Activated CD4-positive, alpha-beta T cell treated with anti-CD3 and anti-CD28 coated beads for 36 hours (primary cell): ENCODE measurements around the gene CLCN1. TPM values are rescaled to one million over a fixed set of nuclear protein-coding genes. Genes with fewer than 3 reads are reported as not detected.

ENCODE experiments used
- ATAC-seq: fragments of 200-7000 bp; cut with Tn5 transposase; one replicate; pipeline ENCODE4 v1.10.0; 2021; ENCODE audit warnings: mild to moderate bottlenecking, moderate library complexity
- CTCF ChIA-PET: fragments of 350-600 bp; sonication (Branson Sonifier 250); formaldehyde crosslinking; loops from one replicate; lab custom pipeline; 2021; ENCODE audit warnings: antibody characterized with exemption; lab: Charles Lee
- POLR2A ChIA-PET: fragments of 350-600 bp; sonication (Branson Sonifier 250); formaldehyde crosslinking; loops from one replicate; lab custom pipeline; 2021; ENCODE audit warnings: antibody characterized with exemption, inconsistent platforms; lab: Charles Lee
- DNase-seq: peaks from one replicate; pipeline ENCODE4 v3.0.0-alpha.2; 2020
- H3K27ac Mint-ChIP-seq: one replicate; pipeline ENCODE4 v1.8.0; 2021; ENCODE audit warnings: mixed read lengths
- H3K27me3 Mint-ChIP-seq: one replicate; pipeline ENCODE4 v1.8.0; 2021; ENCODE audit warnings: mixed read lengths
- H3K36me3 Mint-ChIP-seq: one replicate; pipeline ENCODE4 v1.8.0; 2021; ENCODE audit warnings: low read depth, mixed read lengths
- H3K4me1 Mint-ChIP-seq: one replicate; pipeline ENCODE4 v1.8.0; 2021; ENCODE audit warnings: mixed read lengths
- H3K4me3 Mint-ChIP-seq: one replicate; pipeline ENCODE4 v1.8.0; 2021; ENCODE audit warnings: mild to moderate bottlenecking, moderate library complexity, mixed read lengths
- H3K9me3 Mint-ChIP-seq: one replicate; pipeline ENCODE4 v1.8.0; 2021; ENCODE audit warnings: low read depth, mixed read lengths
- intact Hi-C, 2 experiments: fragments of 100-400 bp; cut with DNase I in 1 of 2; cut with micrococcal nuclease in 1 of 2; formaldehyde crosslinking; loops; one replicate each; pipeline versions ENCODE4 v1.14.2 to v1.15.1; 2022 to 2024; cut with DNase I, micrococcal nuclease
- total RNA-seq, 2 experiments: library from RNA; stranded (reverse); gene quantifications; one replicate each; pipeline ENCODE4 v1.2.3, GENCODE V29; 2021

Gene CLCN1
- total RNA-seq, 2 experiments from 2014 or later = 0.07 to 0.09 TPM

DNA sequence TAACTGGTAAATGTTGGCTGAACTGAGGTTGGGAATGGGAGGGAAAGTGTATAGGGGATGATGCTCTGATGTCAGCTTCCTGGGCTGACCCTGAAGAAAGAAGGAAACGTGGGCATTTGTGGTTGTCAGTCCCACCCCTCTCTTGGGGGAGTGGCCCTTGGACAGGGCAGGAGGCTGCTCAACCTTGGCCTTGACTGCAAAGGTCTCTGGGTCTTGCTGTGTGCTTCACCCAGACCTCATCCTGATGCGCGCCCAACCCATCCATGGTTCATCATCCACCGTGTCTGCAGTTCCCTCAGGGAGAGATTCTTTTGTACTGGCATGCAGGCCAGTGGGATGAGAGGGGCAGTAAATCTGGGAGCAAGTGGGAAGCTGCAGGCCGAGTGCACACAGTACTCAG lies 60.5 kb downstream of the CLCN1 start:
- intact Hi-C loops = no loop called here
- ATAC-seq (no peak), DNase-seq (no peak)
- H3K36me3 Mint-ChIP-seq = no peaks in the 10 kb centered on the region
- H3K4me3 Mint-ChIP-seq = no peak overlapping the region
- H3K4me1 Mint-ChIP-seq = peaks cover 67% of the 10 kb centered on the region
- CTCF ChIA-PET = interaction anchor here (0.6 to 1.7 kb wide), 4 partner anchors 38 to 161 kb away, joined by 3 to 8 read pairs (median 4); no protein-coding TSS in a partner anchor
- peak overlapping the region; percentile 35 for H3K27ac Mint-ChIP-seq
- H3K9me3 Mint-ChIP-seq = no peaks in the 10 kb centered on the region
- POLR2A ChIA-PET = no interaction called here
- no peaks in the 10 kb centered on the region for H3K27me3 Mint-ChIP-seq

DNA sequence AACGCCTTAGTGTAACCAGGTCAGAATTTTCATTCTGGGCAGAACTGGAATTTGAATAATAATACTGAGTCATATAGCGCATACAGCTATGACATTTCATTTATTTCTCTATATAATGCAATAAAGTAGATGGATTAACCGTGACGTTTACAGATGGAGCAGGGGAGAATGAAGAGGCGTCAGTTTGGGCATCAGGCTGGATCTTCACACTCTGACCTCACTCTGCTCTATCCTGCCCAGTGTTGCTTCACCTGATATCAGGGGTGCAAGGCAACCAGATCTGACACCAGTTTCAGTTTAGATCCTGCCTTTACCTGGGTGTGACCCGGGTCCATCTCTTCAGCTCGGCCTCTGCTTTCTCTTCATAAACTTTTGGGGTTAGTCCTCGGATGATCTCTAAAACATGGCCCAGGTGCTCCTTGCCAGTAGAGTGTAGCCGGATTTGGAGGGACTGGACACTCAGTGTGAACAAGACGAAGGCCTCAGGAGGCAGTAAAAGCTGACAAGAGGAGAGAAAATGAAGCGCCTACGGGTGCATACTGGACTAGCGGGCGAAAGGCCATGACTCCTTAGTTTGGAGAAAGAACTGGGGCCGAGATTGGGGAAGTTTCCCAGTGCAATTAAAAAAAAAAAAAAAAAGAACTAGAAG lies 63.8 kb downstream of the CLCN1 start:
- DNase-seq = peak; percentile 32
- Mint-ChIP-seq H3K4me3 (peak overlapping the region; percentile 82), H3K27ac (peak overlapping the region; percentile 89), H3K4me1 (peaks cover 44% of the 10 kb centered on the region), H3K9me3 (no peaks in the 10 kb centered on the region), H3K36me3 (peaks cover 5% of the 10 kb centered on the region), H3K27me3 (no peaks in the 10 kb centered on the region)
- peak; percentile 1 for ATAC-seq
- CTCF ChIA-PET = interaction anchor here (0.6 to 3.3 kb wide), 22 partner anchors 11 to 538 kb away, joined by 3 to 19 read pairs (median 4); no protein-coding TSS in a partner anchor
- intact Hi-C loops = loop anchor here (1.0 to 10.0 kb wide), 12 partner anchors 17 to 575 kb away; partner anchors contain the start of genes EPHA1 (in 2 of the 2), CASP2 (in 1 of the 2), FAM131B (in 1 of the 2) and TCAF1 (in 1 of the 2)
- POLR2A ChIA-PET = interaction anchor here (0.6 to 1.3 kb wide), 5 partner anchors 16 to 572 kb away, joined by 3 to 7 read pairs (median 3); no protein-coding TSS in a partner anchor

DNA sequence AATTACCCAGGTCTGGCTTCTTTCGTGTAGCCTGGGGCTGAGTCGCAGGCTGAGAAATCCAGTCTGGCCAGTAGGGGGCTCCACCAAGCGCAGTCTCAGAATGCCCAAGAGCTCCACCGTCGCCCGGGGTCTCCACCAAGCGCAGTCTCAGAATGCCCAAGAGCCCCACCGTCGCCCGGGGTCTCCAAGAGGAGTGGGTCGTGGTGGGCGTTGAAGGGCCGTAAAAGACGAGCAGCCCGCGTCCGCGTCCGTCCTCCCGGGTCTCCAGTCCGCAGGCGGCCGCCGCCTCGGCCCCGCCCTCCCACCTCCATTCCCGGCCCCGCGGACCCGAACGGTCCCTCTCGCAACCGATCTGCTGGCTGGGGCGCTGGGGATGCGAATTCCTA lies 64.3 kb downstream of the CLCN1 start:
- POLR2A ChIA-PET = interaction anchor here (0.6 to 1.3 kb wide), 4 partner anchors 16 to 572 kb away, joined by 3 to 7 read pairs (median 3); no protein-coding TSS in a partner anchor
- peak overlapping the region; percentile 82 for H3K4me3 Mint-ChIP-seq
- H3K9me3 Mint-ChIP-seq = no peaks in the 10 kb centered on the region
- H3K4me1 Mint-ChIP-seq = peaks cover 39% of the 10 kb centered on the region
- H3K36me3 Mint-ChIP-seq = peaks cover 5% of the 10 kb centered on the region
- CTCF ChIA-PET = interaction anchor here (0.5 to 3.3 kb wide), 21 partner anchors 11 to 539 kb away, joined by 3 to 19 read pairs (median 4); no protein-coding TSS in a partner anchor
- peak; percentile 93 for DNase-seq
- intact Hi-C loops = loop anchor here (1.0 to 10.0 kb wide), 12 partner anchors 18 to 575 kb away; partner anchors contain the start of genes EPHA1 (in 2 of the 2), CASP2 (in 1 of the 2), FAM131B (in 1 of the 2) and TCAF1 (in 1 of the 2)
- H3K27me3 Mint-ChIP-seq = no peaks in the 10 kb centered on the region
- H3K27ac Mint-ChIP-seq = peak overlapping the region; percentile 89
- peak; percentile 57 for ATAC-seq

- peaks cover 33% of the 10 kb centered on the region for H3K4me1 Mint-ChIP-seq
- CTCF ChIA-PET = interaction anchor here (0.5 to 3.3 kb wide), 16 partner anchors 12 to 120 kb away, joined by 3 to 19 read pairs (median 4); no protein-coding TSS in a partner anchor
- H3K27me3 Mint-ChIP-seq = no peaks in the 10 kb centered on the region
- peak within 1 kb of the TSS; percentile 89 for H3K27ac Mint-ChIP-seq
- no peaks in the 10 kb centered on the region for H3K9me3 Mint-ChIP-seq
- intact Hi-C loops = loop anchor here (1.0 to 10.0 kb wide), 12 partner anchors 19 to 576 kb away; partner anchors contain the start of genes CASP2 (in 2 of the 2), EPHA1 (in 2 of the 2), FAM131B (in 1 of the 2) and TCAF1 (in 1 of the 2)
- ATAC-seq (peak; percentile 79), DNase-seq (peak; percentile 94)
- H3K36me3 Mint-ChIP-seq = peaks cover 5% of the 10 kb centered on the region
- peak within 1 kb of the TSS; percentile 82 for H3K4me3 Mint-ChIP-seq
- POLR2A ChIA-PET = interaction anchor here (0.6 to 1.3 kb wide), 3 partner anchors 15 to 134 kb away, joined by 3 to 7 read pairs (median 3); no protein-coding TSS in a partner anchor
Measured at GRCh38 chr7:143380646-143381426, 64.9 kb downstream of the CLCN1 start, which contains the start of gene ZYX. Gene ZYX, plus strand, starts transcription at chr7:143381345. Its CDS starts 227 bp downstream, at chr7:143381572.

GRCh38 chr7:143381427-143382125 lies 65.7 kb downstream of the CLCN1 start:
- no peaks in the 10 kb centered on the region for H3K27me3 Mint-ChIP-seq
- no peaks in the 10 kb centered on the region for H3K9me3 Mint-ChIP-seq
- ChIA-PET POLR2A (no interaction called here), CTCF (interaction anchor here (1.1 kb wide), 1 partner anchor 25 kb away, joined by 4 read pairs; no protein-coding TSS in a partner anchor)
- H3K4me1 Mint-ChIP-seq = peaks cover 26% of the 10 kb centered on the region
- peak; percentile 51 for DNase-seq
- peaks cover 5% of the 10 kb centered on the region for H3K36me3 Mint-ChIP-seq
- peak; percentile 0 for ATAC-seq
- H3K27ac Mint-ChIP-seq = peak overlapping the region; percentile 30
- peak overlapping the region; percentile 82 for H3K4me3 Mint-ChIP-seq
- intact Hi-C loops = loop anchor here (1.0 to 10.0 kb wide), 8 partner anchors 27 to 577 kb away; partner anchors contain the start of genes CASP2 (in 1 of the 2), EPHA1 (in 1 of the 2) and TCAF1 (in 1 of the 2)

DNA sequence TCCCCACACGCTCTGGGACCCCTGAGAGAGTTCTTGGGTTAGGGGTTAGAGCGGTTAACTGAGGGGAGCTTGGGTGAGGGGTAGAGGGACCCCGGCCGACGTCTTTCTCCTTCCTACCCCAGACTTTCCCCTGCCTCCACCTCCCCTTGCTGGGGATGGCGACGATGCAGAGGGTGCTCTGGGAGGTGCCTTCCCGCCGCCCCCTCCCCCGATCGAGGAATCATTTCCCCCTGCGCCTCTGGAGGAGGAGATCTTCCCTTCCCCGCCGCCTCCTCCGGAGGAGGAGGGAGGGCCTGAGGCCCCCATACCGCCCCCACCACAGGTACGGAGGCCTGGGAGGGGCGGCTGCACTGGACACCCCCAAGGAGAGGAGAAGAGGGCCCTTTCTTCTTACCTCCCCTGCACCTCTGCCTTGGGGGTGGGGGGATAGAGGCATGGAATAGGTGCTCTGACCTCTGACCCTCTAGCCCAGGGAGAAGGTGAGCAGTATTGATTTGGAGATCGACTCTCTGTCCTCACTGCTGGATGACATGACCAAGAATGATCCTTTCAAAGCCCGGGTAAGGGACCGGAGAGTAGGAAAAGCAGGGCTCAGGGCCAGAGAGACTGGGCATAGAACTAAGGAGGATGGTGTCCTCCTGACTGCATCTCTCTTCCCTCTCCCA lies 66.3 kb downstream of the CLCN1 start:
- peak overlapping the region; percentile 30 for H3K27ac Mint-ChIP-seq
- H3K27me3 Mint-ChIP-seq = no peaks in the 10 kb centered on the region
- POLR2A ChIA-PET = interaction anchor here (0.6 kb wide), 1 partner anchor 73 kb away, joined by 3 read pairs; no protein-coding TSS in a partner anchor
- CTCF ChIA-PET = interaction anchor here (1.1 kb wide), 1 partner anchor 24 kb away, joined by 4 read pairs; no protein-coding TSS in a partner anchor
- H3K36me3 Mint-ChIP-seq = peaks cover 5% of the 10 kb centered on the region
- intact Hi-C loops = loop anchor here in 1 of 2 experiments (5.0 to 10.0 kb wide), 3 partner anchors 35 to 577 kb away; no protein-coding TSS in a partner anchor
- peak overlapping the region; percentile 82 for H3K4me3 Mint-ChIP-seq
- H3K9me3 Mint-ChIP-seq = no peaks in the 10 kb centered on the region
- no peak for ATAC-seq
- H3K4me1 Mint-ChIP-seq = peaks cover 22% of the 10 kb centered on the region
- DNase-seq = no peak

DNA sequence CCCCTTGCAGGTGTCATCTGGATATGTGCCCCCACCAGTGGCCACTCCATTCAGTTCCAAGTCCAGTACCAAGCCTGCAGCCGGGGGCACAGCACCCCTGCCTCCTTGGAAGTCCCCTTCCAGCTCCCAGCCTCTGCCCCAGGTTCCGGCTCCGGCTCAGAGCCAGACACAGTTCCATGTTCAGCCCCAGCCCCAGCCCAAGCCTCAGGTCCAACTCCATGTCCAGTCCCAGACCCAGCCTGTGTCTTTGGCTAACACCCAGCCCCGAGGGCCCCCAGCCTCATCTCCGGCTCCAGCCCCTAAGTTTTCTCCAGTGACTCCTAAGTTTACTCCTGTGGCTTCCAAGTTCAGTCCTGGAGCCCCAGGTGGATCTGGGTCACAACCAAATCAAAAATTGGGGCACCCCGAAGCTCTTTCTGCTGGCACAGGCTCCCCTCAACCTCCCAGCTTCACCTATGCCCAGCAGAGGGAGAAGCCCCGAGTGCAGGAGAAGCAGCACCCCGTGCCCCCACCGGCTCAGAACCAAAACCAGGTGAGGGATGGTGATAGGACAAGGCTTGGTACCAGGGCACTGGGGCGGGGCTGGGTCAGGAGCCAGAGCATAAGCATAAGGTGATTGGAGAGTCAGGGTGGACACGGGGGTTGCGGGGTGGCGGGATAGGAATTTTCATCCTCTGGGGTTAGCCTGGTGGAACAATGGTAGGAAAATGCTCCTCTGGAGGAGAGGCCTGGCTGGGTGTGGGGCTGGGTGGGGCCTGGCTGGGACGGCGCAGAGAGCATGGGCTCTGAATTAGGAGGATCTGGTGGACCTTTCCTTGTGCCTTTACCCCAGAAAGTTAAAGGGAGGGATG lies 67.1 kb downstream of the CLCN1 start:
- Mint-ChIP-seq H3K27me3 (no peaks in the 10 kb centered on the region), H3K9me3 (no peaks in the 10 kb centered on the region), H3K4me1 (peaks cover 18% of the 10 kb centered on the region), H3K4me3 (peak overlapping the region; percentile 82), H3K36me3 (peaks cover 5% of the 10 kb centered on the region), H3K27ac (no peak overlapping the region)
- intact Hi-C loops = loop anchor here in 1 of 2 experiments (5.0 to 10.0 kb wide), 3 partner anchors 36 to 578 kb away; no protein-coding TSS in a partner anchor
- ATAC-seq (no peak), DNase-seq (no peak)
- ChIA-PET POLR2A (interaction anchor here (0.6 to 2.0 kb wide), 3 partner anchors 23 to 72 kb away, joined by 3 to 7 read pairs (median 3); no protein-coding TSS in a partner anchor), CTCF (interaction anchor here (0.6 to 1.8 kb wide), 6 partner anchors 8 to 134 kb away, joined by 3 to 12 read pairs (median 3); no protein-coding TSS in a partner anchor)

- POLR2A ChIA-PET = interaction anchor here (1.0 to 2.0 kb wide), 2 partner anchors 22 to 24 kb away, joined by 3 to 7 read pairs; no protein-coding TSS in a partner anchor
- CTCF ChIA-PET = interaction anchor here (0.6 to 1.8 kb wide), 9 partner anchors 9 to 750 kb away, joined by 3 to 12 read pairs (median 4); no protein-coding TSS in a partner anchor
- no peak overlapping the region for H3K27ac Mint-ChIP-seq
Measured at GRCh38 chr7:143383642-143383957, 67.7 kb downstream of the CLCN1 start.

GRCh38 chr7:143384148-143384547 lies 68.2 kb downstream of the CLCN1 start:
- Mint-ChIP-seq H3K27ac (no peak overlapping the region), H3K36me3 (peaks cover 8% of the 10 kb centered on the region), H3K4me3 (no peak overlapping the region), H3K4me1 (peaks cover 8% of the 10 kb centered on the region), H3K27me3 (no peaks in the 10 kb centered on the region), H3K9me3 (no peaks in the 10 kb centered on the region)
- ChIA-PET CTCF (interaction anchor here (0.6 to 1.8 kb wide), 11 partner anchors 8 to 750 kb away, joined by 3 to 12 read pairs (median 4); no protein-coding TSS in a partner anchor), POLR2A (interaction anchor here (0.8 to 2.0 kb wide), 3 partner anchors 9 to 23 kb away, joined by 3 to 7 read pairs (median 3); no protein-coding TSS in a partner anchor)
- intact Hi-C loops = loop anchor here in 1 of 2 experiments (5.0 to 10.0 kb wide), 3 partner anchors 37 to 579 kb away; no protein-coding TSS in a partner anchor
- DNase-seq (no peak), ATAC-seq (no peak)

More at GRCh38 chr7:143383642-143383957, 67.7 kb downstream of the CLCN1 start:
- H3K9me3 Mint-ChIP-seq = no peaks in the 10 kb centered on the region
- ATAC-seq (no peak), DNase-seq (no peak)
- no peaks in the 10 kb centered on the region for H3K27me3 Mint-ChIP-seq
- H3K36me3 Mint-ChIP-seq = peaks cover 5% of the 10 kb centered on the region
- intact Hi-C loops = loop anchor here in 1 of 2 experiments (5.0 to 10.0 kb wide), 3 partner anchors 36 to 579 kb away; no protein-coding TSS in a partner anchor
- H3K4me3 Mint-ChIP-seq = peak overlapping the region; percentile 82
- peaks cover 13% of the 10 kb centered on the region for H3K4me1 Mint-ChIP-seq
